Stimulated activated CD8-positive, alpha-beta memory T cell treated with anti-CD3 and anti-CD28 coated beads, Interleukin-15, amount 100 ng/mL, for 1 hour (primary cell): ENCODE data around the gene EFHC2.

ENCODE experiments used
- DNase-seq: peaks from one replicate; pipeline ENCODE4 v3.0.0-alpha.2; 2020; ENCODE audit warnings: low read depth

EFHC2 gene

GRCh38 chrX:44152852-44153251 lies 190.6 kb downstream of the EFHC2 start:
- no peak for DNase-seq

- DNase-seq: no peak
Measured at GRCh38 chrX:44147130-44147529, 196.3 kb downstream of the EFHC2 start.

GRCh38 chrX:44144177-44144945 lies 199.1 kb downstream of the EFHC2 start:
- DNase-seq: no peak

- DNase-seq: no peak
Measured at GRCh38 chrX:44143061-44143602, 200.3 kb downstream of the EFHC2 start.

GRCh38 chrX:44130189-44130588 lies 213.3 kb downstream of the EFHC2 start:
- no peak for DNase-seq

- DNase-seq: no peak
Measured at GRCh38 chrX:44113337-44113736, 230.1 kb downstream of the EFHC2 start.

- DNase-seq: no peak
Measured at GRCh38 chrX:44106864-44107263, 236.6 kb downstream of the EFHC2 start.

GRCh38 chrX:44105228-44105913 lies 238.1 kb downstream of the EFHC2 start:
- DNase-seq: no peak

GRCh38 chrX:44104699-44105098 lies 238.8 kb downstream of the EFHC2 start:
- no peak for DNase-seq

GRCh38 chrX:44101281-44101680 lies 242.2 kb downstream of the EFHC2 start:
- DNase-seq: no peak

GRCh38 chrX:44099366-44099765 lies 244.1 kb downstream of the EFHC2 start:
- no peak for DNase-seq
